GM21528 (cell line): ENCODE results near the gene POLA1.
"Not testable (repeated sequence)": the region's sequence is repeated elsewhere in the genome, so short reads cannot be mapped to it uniquely, and the experiment has no call there.

Experiments used
- ATAC-seq: cut with Tn5 transposase; IDR thresholded peaks from one replicate; pipeline ENCODE4 v1.9.1; 2021; ENCODE audit warnings: mild to moderate bottlenecking, moderate library complexity; ENCODE audit not compliant: unreplicated experiment, low FRiP score

POLA1 gene

DNA sequence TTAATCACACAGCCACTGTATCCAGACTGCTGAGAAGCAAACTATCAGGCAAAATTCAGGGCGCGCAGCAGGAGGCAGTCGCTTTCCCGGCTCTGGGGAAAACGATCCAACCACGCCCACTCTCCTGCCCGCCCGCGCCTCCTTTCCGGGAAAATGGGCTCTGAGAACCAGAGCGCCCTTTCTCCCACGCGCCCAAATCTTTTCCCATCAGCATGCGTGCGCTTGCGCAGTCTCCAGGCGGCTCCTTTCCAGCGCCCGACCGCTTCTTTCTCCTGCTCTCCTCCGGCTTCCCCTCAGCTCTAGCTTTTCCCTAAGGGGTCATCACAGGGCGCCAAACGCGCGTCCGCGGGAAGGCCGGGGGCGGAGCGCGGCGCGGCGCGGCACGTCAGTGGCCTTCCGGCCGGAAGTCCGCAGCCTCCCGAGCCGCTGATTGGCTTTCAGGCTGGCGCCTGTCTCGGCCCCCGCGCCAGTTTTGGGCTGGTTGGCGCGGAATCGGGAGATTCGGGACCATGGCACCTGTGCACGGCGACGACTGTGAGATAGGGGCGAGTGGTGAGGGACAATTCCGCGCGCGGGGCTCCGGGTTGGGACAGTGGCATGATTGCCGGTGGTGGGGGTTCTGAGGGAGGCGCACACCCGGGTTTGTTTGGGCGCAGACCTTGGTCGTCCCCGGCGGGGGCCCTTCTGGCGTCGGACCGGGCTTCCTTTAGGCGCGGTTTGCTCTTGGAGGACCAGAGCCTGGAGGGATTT lies at the start of gene POLA1:
TSS of gene POLA1 (plus strand) at position 466 of the 750 bp plus-strand sequence. CDS start at position 510, 44 bp downstream.
- peak; percentile 93 for ATAC-seq

GRCh38 chrX:24646006-24646405 lies 47.7 kb upstream of the POLA1 start:
- ATAC-seq, result no peak

GRCh38 chrX:24646745-24647182 lies 47.0 kb upstream of the POLA1 start:
- no peak for ATAC-seq

DNA sequence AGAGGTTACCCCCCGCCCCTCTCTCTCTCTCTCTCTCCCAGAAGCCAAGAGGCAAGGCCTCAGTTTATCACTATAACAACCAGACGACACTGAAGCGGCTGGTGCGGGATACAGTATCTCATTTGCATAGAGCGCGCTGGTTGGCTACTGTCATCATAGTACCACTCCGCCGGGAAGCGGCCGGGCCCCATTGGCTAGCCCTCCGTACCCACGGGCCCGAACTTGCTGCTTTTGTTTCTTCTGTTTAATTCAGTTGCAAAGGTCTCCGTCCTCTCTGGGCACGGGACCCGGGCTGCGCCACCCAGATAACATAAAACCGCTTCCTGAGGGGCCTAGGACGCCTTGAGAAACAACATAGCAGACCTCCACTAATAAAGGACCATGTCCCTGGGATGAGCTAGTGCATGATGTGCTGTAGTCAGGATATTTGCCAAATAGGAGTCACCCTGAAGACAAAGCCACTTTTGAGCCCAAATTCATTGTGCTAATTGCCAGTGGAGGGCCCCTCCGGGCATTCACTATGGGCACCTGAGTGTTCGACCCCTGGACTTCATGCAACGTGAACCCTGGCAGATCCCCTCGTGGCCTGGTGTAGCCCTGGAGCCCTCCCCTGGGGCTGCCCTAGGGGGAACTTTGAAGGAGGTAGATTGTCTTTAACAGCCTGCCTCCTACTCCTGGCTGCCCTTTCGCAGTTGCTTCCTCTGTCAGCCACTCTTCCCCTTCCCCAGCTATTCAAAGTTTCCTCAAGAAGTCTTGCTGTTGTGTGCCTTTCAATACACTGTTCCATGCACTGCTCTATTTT lies 46.3 kb upstream of the POLA1 start, which contains the start of gene PCYT1B:
TSS of gene PCYT1B (minus strand) at position 91 of the 802 bp plus-strand sequence. CDS start 242 bp downstream, outside the sequence.
- peak; percentile 87 for ATAC-seq

DNA sequence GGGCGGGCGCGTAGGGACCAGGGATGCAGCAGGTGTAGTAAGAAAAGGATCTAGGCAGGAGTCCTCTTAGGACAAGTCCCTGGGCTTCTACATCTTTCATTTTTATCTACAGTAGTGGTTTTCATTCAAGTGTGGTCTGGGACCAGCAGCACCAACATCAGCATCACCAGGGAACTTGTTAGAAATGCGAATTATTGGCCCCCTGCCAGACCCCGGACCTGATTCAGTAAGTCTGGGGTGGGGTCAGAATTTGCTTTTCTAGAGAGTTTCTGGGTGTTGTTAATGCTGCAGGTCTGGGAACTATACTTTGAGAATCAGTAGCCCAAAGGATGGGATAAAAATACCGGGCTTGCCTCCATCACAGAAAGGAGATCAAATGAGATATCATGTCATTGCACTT lies 45.2 kb upstream of the POLA1 start:
- ATAC-seq, result no peak

GRCh38 chrX:24651783-24652182 lies 41.9 kb upstream of the POLA1 start:
- ATAC-seq, result no peak

- ATAC-seq, result not testable (repeated sequence)
Observed at GRCh38 chrX:24655679-24656078, 38.0 kb upstream of the POLA1 start.

DNA sequence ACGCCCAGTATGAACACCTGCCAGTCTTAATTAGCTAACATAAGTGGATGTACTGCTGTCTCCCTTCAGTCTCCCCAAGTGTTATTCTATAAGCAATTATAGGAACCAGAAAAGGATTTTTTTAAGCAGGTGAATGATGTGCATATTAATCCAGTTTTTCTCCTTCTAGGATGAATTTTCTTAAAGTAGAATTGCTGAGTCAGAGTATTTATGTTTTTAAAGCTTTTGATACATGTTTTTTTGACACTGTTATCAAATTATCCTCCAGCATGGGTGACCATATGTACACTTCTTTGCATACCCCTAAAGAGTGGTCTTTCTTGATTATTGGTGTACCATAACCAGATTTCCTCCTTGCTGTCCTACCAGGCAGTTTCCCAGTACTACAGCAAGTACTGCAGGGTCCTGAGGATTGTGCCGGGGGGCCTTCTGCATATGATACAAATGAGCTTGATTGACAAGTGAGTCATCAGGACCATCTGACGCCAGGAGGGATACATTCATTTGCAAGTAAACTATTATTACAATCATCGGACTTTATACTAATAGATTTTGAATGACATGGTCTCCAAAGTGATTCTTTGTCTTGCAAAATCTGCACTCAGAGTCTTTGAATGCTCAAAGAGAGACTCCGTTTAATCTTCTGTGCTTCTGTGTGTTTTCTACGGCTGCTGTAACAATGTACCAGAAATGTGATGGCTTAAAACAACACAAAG lies 35.9 kb upstream of the POLA1 start:
- no peak for ATAC-seq

DNA sequence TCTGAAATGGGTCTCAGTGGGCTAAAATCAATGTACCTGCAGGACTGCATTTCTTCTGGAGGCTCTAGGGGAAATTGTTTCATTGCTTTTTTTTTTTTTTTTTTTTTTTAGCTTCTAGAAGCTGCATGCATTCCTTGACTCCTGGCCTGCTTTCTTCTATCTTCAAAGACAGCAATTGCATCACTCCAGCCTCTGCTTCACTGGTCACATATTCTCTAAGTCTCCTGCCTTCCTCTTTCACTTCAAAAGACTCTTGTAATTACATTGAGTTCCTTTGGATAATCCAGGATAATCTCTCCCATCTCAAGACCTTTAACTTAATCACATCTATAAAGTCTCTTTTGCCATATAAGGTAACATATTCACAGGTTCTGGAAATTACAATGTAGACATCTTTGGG lies 35.3 kb upstream of the POLA1 start:
- ATAC-seq, result no peak

GRCh38 chrX:24659106-24659505 lies 34.6 kb upstream of the POLA1 start:
- no peak for ATAC-seq

DNA sequence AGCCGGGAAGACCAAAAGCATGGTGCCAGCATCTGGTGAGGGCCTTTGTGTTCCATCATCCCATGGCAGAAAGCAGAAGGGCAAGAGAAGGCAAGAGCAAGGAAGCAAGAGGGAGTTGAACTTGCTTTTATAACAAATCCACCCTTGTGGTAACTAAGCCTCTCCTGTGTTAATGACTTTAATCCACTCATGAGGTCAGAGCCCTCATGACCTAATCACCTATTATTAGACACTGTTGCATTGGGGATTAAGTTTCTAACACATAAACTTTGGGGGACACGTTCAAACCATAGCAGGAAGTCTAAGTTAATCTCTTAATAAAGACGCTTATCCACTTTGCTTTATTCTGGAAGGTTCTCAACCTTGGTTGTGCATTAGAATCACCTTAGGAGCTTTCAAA lies 34.1 kb upstream of the POLA1 start:
- no peak for ATAC-seq

GRCh38 chrX:24661292-24661691 lies 32.4 kb upstream of the POLA1 start:
- ATAC-seq, result no peak

DNA sequence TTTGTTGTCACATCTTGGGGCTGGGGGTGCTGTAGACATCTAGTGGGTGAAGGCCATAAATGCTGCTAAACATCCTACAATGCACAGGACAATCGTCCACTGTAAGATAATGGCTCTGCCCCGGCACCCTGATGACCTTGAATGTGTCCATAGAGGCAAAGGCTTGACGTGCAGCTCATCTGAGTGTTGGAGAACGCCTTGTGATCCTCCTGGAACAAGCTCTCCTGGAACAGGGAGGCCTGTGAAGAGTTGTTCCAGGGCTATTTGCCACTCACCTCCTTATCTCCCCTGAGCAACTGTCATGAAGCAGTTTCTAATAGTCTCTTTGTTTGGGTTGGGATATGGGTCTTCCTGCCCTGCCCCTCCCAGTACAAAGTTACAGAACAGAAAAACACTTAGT lies 31.4 kb upstream of the POLA1 start:
- no peak for ATAC-seq

DNA sequence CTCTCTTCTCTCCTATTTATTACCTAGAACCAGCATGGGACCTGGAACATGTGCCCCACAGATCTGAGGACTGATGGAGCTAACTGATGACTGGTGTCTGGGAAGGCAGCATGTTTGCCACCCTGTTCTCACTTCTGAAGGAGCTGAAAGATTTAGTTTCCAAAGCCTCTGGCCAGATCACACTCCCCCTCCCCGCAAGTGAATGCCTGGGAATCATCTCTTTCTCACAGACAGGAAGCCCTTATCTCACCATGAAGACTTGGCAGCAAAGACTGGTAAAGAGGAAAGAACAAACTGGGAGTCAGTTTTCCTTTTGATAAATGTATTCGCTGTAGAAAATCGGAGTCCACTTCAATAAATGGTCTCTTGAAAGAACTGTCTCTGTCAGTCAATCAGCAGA lies 25.6 kb upstream of the POLA1 start:
- no peak for ATAC-seq

DNA sequence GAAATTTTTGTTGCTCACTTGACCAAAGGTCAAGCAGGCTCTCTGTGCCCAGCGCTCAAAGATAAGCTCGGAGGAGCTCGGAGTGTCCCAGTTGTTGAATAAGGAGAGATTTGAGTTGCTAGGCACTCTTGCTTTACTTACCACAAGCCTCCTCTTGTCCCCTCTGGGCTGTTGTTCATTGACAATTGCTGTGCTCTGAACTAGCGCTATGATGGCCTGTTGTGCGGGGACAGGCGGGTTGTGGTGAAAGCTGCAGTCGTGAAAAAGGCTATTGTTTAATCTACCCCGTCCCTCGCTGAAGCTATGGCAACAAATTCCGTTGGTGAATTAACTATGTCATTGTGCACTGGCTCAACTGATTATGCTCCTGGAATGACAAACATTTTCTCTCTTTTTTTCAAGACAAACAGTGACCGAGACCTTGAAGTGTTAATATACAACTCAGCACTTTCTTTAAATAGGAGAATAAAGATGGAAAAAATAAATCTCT lies 21.0 kb upstream of the POLA1 start:
- ATAC-seq, result no peak

DNA sequence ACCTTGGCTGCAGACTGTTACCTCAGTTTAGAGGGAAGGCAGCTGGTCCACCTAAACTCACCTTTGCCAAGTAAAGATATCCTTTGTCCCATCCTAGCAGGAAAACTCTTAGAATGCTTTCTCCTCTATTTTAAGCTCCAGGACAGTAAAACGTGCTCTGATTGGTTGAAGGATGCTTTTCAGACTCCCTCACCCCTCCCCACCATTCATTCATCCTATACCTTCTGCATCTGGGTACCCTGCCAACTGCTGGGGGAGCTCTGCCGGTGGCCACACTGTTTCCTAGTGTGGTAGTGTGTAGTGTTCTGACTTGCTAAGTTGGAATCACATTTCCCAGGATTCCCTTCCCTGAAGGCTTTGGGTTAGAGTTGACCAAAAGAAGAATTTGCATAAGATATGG lies 20.3 kb upstream of the POLA1 start:
- no peak for ATAC-seq

DNA sequence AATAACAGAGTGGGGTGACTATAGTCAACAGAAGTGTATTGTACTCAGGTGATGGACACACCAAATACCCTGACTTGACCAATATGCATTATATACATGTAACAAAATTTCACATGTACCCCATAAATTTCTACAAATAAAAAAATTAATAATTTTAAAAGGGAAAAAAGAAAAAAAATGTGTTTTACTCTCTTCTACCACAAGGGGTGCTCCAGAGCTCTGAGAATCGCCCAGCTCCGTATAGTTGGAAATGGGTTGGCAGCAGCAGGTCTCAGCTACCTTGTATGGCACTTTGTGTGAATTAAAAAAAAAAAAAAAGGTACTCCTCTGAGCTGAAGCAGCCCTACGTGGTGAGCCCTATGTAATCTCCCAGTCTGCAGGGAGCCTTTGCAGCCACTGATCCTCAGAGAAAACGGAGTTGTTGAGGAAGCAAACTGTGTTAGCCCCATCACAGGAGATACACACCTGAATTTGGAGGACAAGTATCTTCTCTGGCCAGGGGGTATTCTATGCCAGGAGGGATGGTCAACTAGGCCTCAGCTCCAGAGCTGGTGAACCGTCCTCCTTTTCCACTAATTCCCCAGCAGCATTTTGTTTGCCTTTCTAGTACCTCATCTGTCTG lies 17.2 kb upstream of the POLA1 start:
- no peak for ATAC-seq

GRCh38 chrX:24682739-24683432 lies 10.8 kb upstream of the POLA1 start:
- ATAC-seq, result no peak

GRCh38 chrX:24684048-24684447 lies 9.7 kb upstream of the POLA1 start:
- no peak for ATAC-seq

DNA sequence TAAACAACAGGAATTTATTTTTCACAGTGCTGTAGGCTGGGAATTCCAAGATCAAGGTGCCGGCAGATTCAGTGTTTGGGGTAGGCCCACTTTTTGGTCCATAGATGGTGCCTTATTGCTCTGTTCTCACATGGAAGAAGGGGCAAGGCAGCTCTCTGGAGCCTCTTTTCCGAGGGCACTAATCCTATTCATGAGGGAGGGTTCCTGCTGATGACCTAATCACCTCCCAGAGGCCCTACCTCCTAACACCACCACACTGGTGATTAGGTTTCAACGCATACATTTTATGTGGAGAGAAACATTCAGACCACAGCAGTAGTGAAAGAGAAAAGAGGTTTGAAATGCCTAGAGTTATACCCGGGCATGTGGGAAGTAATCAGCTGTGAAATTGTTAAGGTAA lies 1.4 kb upstream of the POLA1 start:
- no peak for ATAC-seq
